Activated CD4-positive, alpha-beta memory T cell treated with anti-CD3 and anti-CD28 coated beads, Interleukin-2, amount 10 ng/mL, durations not matched to agents 7 days and 5 days (primary cell): ENCODE results near the gene NUAK2. TPM values are rescaled to one million over a fixed set of nuclear protein-coding genes. Genes with fewer than 3 reads are reported as not detected.

Experiments
- CTCF ChIA-PET: fragments of 350-600 bp; sonication (Branson Sonifier 250); formaldehyde crosslinking; loops from one replicate; lab custom pipeline; 2021; ENCODE audit warnings: antibody characterized with exemption, inconsistent platforms; lab: Charles Lee
- POLR2A ChIA-PET: fragments of 350-600 bp; sonication (Branson Sonifier 250); formaldehyde crosslinking; loops from one replicate; lab custom pipeline; 2021; ENCODE audit warnings: antibody characterized with exemption; lab: Charles Lee
- DNase-seq: peaks from one replicate; pipeline ENCODE4 v3.0.0-alpha.2; 2020
- H3K27ac Mint-ChIP-seq: one replicate; pipeline ENCODE4 v1.8.0; 2021; ENCODE audit warnings: mild to moderate bottlenecking, mixed read lengths
- H3K27me3 Mint-ChIP-seq: one replicate; pipeline ENCODE4 v1.8.0; 2021; ENCODE audit warnings: mixed read lengths
- H3K36me3 Mint-ChIP-seq: one replicate; pipeline ENCODE4 v1.8.0; 2021; ENCODE audit warnings: low read depth, mixed read lengths
- H3K4me1 Mint-ChIP-seq: one replicate; pipeline ENCODE4 v1.8.0; 2021; ENCODE audit warnings: mixed read lengths
- H3K4me3 Mint-ChIP-seq: one replicate; pipeline ENCODE4 v1.8.0; 2021; ENCODE audit warnings: mild to moderate bottlenecking, mixed read lengths
- H3K9me3 Mint-ChIP-seq: one replicate; pipeline ENCODE4 v1.8.0; 2021; ENCODE audit warnings: mixed read lengths
- total RNA-seq, 2 experiments: library from RNA; stranded (reverse); gene quantifications; one replicate each; pipeline ENCODE4 v1.2.3, GENCODE V29; 2021

The NUAK2 gene
- total RNA-seq, 2 experiments from 2014 or later: 12.4 to 13.0 TPM

GRCh38 chr1:205343431-205344065 is 22.0 kb upstream of the NUAK2 start:
- DNase-seq: no peak

DNA sequence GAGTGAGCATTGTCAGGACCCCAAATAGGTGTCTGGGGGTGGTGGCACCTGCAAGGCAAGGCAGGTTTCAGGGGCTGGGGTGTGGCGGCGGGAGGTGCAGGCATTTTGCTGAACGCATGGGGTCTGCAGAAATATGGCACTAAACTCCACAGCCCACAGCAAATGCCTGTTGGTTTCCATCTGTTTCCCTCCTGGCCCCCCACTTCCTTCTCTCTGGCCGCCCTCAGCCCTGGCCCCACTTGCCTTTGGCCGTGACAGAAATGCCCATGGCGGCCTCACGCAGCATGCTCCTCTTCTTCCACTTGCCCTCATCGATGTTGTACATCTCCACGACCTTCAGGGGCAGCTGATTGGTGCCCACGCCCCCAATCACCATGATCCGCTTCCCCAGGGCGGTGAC is 21.4 kb upstream of the NUAK2 start:
- Mint-ChIP-seq H3K4me1 (peaks cover 14% of the 10 kb centered on the region), H3K36me3 (no peaks in the 10 kb centered on the region), H3K9me3 (no peaks in the 10 kb centered on the region), H3K27me3 (peaks cover 62% of the 10 kb centered on the region), H3K4me3 (no peak overlapping the region), H3K27ac (no peak overlapping the region)
- no peak for DNase-seq
- ChIA-PET CTCF (no interaction called here), POLR2A (no interaction called here)

More at GRCh38 chr1:205343431-205344065, 22.0 kb upstream of the NUAK2 start:
- H3K27ac Mint-ChIP-seq: no peak overlapping the region
- no peak overlapping the region for H3K4me3 Mint-ChIP-seq
- peaks cover 61% of the 10 kb centered on the region for H3K27me3 Mint-ChIP-seq
- H3K9me3 Mint-ChIP-seq: no peaks in the 10 kb centered on the region
- H3K4me1 Mint-ChIP-seq: peaks cover 14% of the 10 kb centered on the region
- H3K36me3 Mint-ChIP-seq: no peaks in the 10 kb centered on the region
- CTCF ChIA-PET: no interaction called here
- POLR2A ChIA-PET: no interaction called here

DNA sequence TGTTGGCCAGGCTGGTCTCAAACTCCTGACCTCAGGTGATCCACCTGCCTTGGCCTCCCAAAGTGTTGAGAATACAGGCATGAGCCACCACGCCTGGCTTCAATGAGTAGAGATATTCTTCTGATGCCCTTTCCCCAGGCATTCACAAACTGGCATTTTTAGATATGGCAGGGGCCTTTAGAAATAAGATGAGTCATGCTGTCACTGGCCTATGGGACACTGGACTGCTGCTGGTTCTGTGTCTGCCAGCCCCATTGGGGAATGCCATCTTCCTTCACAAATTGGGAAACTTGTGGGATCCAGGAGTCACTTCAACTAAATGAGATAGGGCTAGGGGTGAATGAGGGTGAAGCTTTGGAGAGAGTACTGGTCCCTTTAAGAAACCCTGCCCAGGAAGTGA is 19.1 kb upstream of the NUAK2 start:
- peaks cover 14% of the 10 kb centered on the region for H3K4me1 Mint-ChIP-seq
- H3K4me3 Mint-ChIP-seq: no peak overlapping the region
- peaks cover 56% of the 10 kb centered on the region for H3K27me3 Mint-ChIP-seq
- no peaks in the 10 kb centered on the region for H3K9me3 Mint-ChIP-seq
- ChIA-PET CTCF (interaction anchor here (0.9 to 1.4 kb wide), 3 partner anchors 9 to 70 kb away, joined by 3 read pairs; no protein-coding TSS in a partner anchor), POLR2A (no interaction called here)
- H3K36me3 Mint-ChIP-seq: no peaks in the 10 kb centered on the region
- DNase-seq: no peak
- no peak overlapping the region for H3K27ac Mint-ChIP-seq

DNA sequence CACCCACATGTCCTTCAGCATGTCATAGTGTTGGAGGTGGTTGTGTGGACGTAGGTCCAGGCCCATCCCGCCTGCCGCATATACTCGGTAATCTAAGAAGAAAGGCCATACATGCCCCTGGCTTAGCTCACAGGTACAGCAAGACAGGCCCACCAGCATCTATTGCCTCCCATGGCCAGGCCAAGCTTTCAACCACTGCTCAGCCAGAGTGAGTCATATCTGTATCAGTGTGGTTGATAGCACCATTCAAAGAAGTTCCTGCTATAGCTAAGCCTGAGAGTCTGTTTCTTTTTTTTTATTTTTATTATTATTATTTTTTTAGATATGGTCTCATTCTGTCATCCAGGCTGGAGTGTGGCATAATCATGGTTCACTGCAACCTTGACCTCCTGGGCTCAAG is 18.2 kb upstream of the NUAK2 start:
- POLR2A ChIA-PET: interaction anchor here (0.7 kb wide), 1 partner anchor 66 kb away, joined by 3 read pairs; no protein-coding TSS in a partner anchor
- H3K36me3 Mint-ChIP-seq: no peaks in the 10 kb centered on the region
- no peak overlapping the region for H3K4me3 Mint-ChIP-seq
- peaks cover 47% of the 10 kb centered on the region for H3K27me3 Mint-ChIP-seq
- H3K9me3 Mint-ChIP-seq: no peaks in the 10 kb centered on the region
- CTCF ChIA-PET: interaction anchor here (0.6 to 1.8 kb wide), 9 partner anchors 10 to 146 kb away, joined by 3 to 12 read pairs (median 5); no protein-coding TSS in a partner anchor
- H3K4me1 Mint-ChIP-seq: peaks cover 14% of the 10 kb centered on the region
- no peak overlapping the region for H3K27ac Mint-ChIP-seq
- DNase-seq: peak; percentile 26

DNA sequence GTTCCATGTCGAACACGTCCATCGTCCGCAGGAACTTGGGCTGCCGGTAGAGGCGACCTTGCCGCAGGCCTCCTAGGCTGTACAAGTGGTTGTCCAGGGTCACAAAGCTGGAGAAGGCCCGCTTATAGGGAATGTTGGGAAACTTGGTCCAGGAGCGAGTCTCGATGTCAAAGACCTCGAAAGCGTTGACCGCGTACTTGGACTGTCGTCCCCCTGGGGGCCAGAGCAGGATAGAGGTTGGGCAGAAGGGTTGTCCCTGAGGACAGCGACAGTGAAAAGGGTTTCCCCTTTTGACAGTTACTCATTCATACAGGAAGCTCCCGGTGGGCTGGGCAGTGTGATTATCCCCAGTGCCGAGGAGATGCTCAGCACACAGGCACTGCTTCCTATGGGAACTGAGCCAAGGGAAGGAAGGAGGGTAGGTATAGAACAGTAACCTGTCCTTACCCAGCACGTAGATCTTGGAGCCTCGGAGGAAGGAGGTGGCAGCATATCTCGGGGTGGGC is 17.7 kb upstream of the NUAK2 start:
- Mint-ChIP-seq H3K9me3 (no peaks in the 10 kb centered on the region), H3K36me3 (no peaks in the 10 kb centered on the region), H3K27me3 (peaks cover 43% of the 10 kb centered on the region), H3K4me1 (peaks cover 11% of the 10 kb centered on the region), H3K4me3 (no peak overlapping the region), H3K27ac (no peak overlapping the region)
- ChIA-PET CTCF (interaction anchor here (0.6 to 1.8 kb wide), 7 partner anchors 14 to 146 kb away, joined by 3 to 12 read pairs (median 5); no protein-coding TSS in a partner anchor), POLR2A (interaction anchor here (0.7 kb wide), 1 partner anchor 66 kb away, joined by 3 read pairs; no protein-coding TSS in a partner anchor)
- DNase-seq: no peak

DNA sequence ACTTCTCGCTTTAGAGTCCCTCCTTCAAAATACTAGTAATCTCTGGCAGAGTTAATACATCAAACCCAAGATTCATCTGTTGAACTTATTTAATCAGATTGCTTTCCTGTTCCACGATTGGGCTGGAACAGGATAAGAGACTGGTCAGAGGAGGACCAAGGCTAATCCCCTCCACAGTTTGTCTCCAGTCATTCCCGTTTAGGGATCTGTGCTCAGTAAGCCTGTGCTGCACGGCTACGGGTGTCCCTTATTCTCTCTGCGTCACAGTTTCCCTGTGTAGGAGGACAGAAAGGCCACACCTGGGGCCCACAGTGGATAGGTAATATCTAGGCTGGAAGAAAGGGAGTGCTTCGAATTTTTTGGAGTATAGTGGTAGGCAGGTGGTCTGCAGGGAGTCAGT is 16.5 kb upstream of the NUAK2 start:
- Mint-ChIP-seq H3K27me3 (peaks cover 46% of the 10 kb centered on the region), H3K36me3 (no peaks in the 10 kb centered on the region), H3K4me3 (no peak overlapping the region), H3K27ac (no peak overlapping the region), H3K9me3 (no peaks in the 10 kb centered on the region), H3K4me1 (peaks cover 8% of the 10 kb centered on the region)
- ChIA-PET POLR2A (no interaction called here), CTCF (interaction anchor here (1.5 to 21.8 kb wide), 7 partner anchors 13 to 186 kb away, joined by 3 to 724 read pairs (median 11); no protein-coding TSS in a partner anchor)
- no peak for DNase-seq

- no peak for DNase-seq
- CTCF ChIA-PET: interaction anchor here (0.7 to 21.8 kb wide), 14 partner anchors 12 to 186 kb away, joined by 3 to 724 read pairs (median 8); partner anchors contain the start of gene NUAK2
- H3K4me1 Mint-ChIP-seq: peaks cover 6% of the 10 kb centered on the region
- H3K36me3 Mint-ChIP-seq: no peaks in the 10 kb centered on the region
- H3K27me3 Mint-ChIP-seq: peaks cover 41% of the 10 kb centered on the region
- POLR2A ChIA-PET: no interaction called here
- H3K4me3 Mint-ChIP-seq: no peak overlapping the region
- H3K27ac Mint-ChIP-seq: no peak overlapping the region
- no peaks in the 10 kb centered on the region for H3K9me3 Mint-ChIP-seq
Observed at GRCh38 chr1:205337481-205337880, 15.9 kb upstream of the NUAK2 start.

GRCh38 chr1:205335692-205336091 is 14.1 kb upstream of the NUAK2 start:
- no peak overlapping the region for H3K4me3 Mint-ChIP-seq
- DNase-seq: peak; percentile 83
- ChIA-PET CTCF (interaction anchor here (0.8 to 21.8 kb wide), 20 partner anchors 11 to 193 kb away, joined by 3 to 724 read pairs (median 5); partner anchors contain the start of genes NUAK2 and TMCC2), POLR2A (interaction anchor here (1.1 kb wide), 1 partner anchor 105 kb away, joined by 3 read pairs; no protein-coding TSS in a partner anchor)
- peaks cover 6% of the 10 kb centered on the region for H3K4me1 Mint-ChIP-seq
- no peaks in the 10 kb centered on the region for H3K36me3 Mint-ChIP-seq
- no peaks in the 10 kb centered on the region for H3K9me3 Mint-ChIP-seq
- no peak overlapping the region for H3K27ac Mint-ChIP-seq
- H3K27me3 Mint-ChIP-seq: peaks cover 33% of the 10 kb centered on the region

DNA sequence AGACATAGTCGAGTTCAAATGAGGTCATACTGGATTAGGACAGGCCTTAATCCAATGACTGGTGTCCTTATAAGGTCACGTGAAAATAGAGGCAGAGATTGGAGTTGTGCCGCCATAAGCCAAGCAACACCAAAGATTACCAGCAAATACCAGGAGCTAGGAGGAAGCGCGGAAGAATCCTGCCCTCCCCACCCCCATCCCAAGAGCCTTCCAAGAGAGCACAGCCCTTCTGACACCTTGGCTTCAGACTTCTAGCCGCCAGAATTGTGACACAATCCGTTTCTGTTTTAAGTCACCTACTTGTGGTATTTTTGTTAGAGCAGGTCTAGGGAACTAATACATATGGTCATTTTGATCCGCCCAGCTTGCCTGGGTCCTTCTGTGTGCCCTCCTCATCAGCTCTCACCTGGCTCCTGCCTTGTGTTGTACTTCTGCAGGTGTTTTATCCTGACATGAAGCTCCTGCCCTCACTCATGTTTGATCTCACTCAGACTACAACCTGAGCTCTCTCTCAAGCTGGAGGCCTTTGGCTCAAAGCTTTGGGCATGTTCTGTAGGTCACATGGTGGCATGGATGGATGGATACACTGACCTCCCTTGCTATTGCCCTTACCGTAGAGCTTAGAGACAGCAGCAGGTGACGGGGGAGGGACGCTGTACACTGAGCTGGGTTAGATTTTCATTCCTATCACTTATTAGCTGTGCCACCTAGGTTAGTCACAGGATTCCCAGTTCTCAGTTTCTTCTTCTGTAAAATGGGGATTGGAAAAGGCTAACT is 10.7 kb upstream of the NUAK2 start:
- DNase-seq: no peak
- H3K27me3 Mint-ChIP-seq: peaks cover 35% of the 10 kb centered on the region
- no peaks in the 10 kb centered on the region for H3K36me3 Mint-ChIP-seq
- no peak overlapping the region for H3K27ac Mint-ChIP-seq
- ChIA-PET POLR2A (interaction anchor here (0.7 to 1.3 kb wide), 3 partner anchors 11 to 47 kb away, joined by 3 to 5 read pairs (median 3); partner anchors contain the start of gene NUAK2), CTCF (interaction anchor here (1.0 to 21.8 kb wide), 6 partner anchors 13 to 192 kb away, joined by 3 to 724 read pairs (median 4); no protein-coding TSS in a partner anchor)
- no peak overlapping the region for H3K4me3 Mint-ChIP-seq
- H3K4me1 Mint-ChIP-seq: no peaks in the 10 kb centered on the region
- no peaks in the 10 kb centered on the region for H3K9me3 Mint-ChIP-seq

- Mint-ChIP-seq H3K9me3 (no peaks in the 10 kb centered on the region), H3K27ac (no peak overlapping the region), H3K4me3 (no peak overlapping the region), H3K36me3 (no peaks in the 10 kb centered on the region), H3K27me3 (peaks cover 41% of the 10 kb centered on the region), H3K4me1 (peaks cover 3% of the 10 kb centered on the region)
- DNase-seq: no peak
- CTCF ChIA-PET: interaction anchor here (21.8 kb wide), 1 partner anchor 57 kb away, joined by 724 read pairs; no protein-coding TSS in a partner anchor
- POLR2A ChIA-PET: interaction anchor here (1.2 kb wide), 1 partner anchor 60 kb away, joined by 3 read pairs; no protein-coding TSS in a partner anchor
Observed at GRCh38 chr1:205330150-205330549, 8.6 kb upstream of the NUAK2 start.

GRCh38 chr1:205329719-205330118 is 8.2 kb upstream of the NUAK2 start:
- Mint-ChIP-seq H3K27ac (no peak overlapping the region), H3K4me3 (no peak overlapping the region), H3K27me3 (peaks cover 44% of the 10 kb centered on the region), H3K9me3 (no peaks in the 10 kb centered on the region), H3K4me1 (peaks cover 7% of the 10 kb centered on the region), H3K36me3 (no peaks in the 10 kb centered on the region)
- ChIA-PET CTCF (interaction anchor here (21.8 kb wide), 1 partner anchor 56 kb away, joined by 724 read pairs; no protein-coding TSS in a partner anchor), POLR2A (interaction anchor here (1.2 kb wide), 1 partner anchor 59 kb away, joined by 3 read pairs; no protein-coding TSS in a partner anchor)
- no peak for DNase-seq

DNA sequence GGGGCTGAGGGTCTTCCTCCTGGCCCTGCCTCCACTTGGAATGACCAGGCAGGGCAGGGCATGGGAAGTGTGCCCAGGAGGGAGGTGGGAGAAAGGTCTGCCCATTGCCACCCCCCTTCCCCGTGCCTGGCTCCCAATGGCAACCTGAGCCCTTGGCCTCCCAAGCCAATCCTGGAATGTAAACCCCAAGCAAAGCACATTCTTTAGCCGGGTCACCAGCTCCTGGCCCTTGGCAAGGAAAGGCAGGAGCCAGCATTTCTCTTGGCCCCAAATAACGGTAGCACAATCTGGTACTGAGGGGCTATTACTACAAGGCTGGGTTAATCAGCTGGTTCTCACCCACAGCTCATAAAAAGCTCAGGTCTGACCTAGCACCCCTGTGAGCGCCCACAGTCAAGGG is 6.9 kb upstream of the NUAK2 start:
- POLR2A ChIA-PET: interaction anchor here (5.0 kb wide), 1 partner anchor 56 kb away, joined by 66 read pairs; no protein-coding TSS in a partner anchor

More for the DNA sequence above, 6.9 kb upstream of the NUAK2 start:
- H3K36me3 Mint-ChIP-seq: no peaks in the 10 kb centered on the region
- CTCF ChIA-PET: interaction anchor here (21.8 kb wide), 1 partner anchor 55 kb away, joined by 724 read pairs; no protein-coding TSS in a partner anchor
- peaks cover 9% of the 10 kb centered on the region for H3K4me1 Mint-ChIP-seq
- H3K4me3 Mint-ChIP-seq: no peak overlapping the region
- no peaks in the 10 kb centered on the region for H3K9me3 Mint-ChIP-seq
- DNase-seq: no peak
- H3K27ac Mint-ChIP-seq: no peak overlapping the region
- H3K27me3 Mint-ChIP-seq: peaks cover 50% of the 10 kb centered on the region
